ENCODE measurements around the gene OTOA.
"Not testable (repeated sequence)": the region's sequence is repeated elsewhere in the genome, so short reads cannot be mapped to it uniquely, and the experiment has no call there.

OTOA gene

DNA sequence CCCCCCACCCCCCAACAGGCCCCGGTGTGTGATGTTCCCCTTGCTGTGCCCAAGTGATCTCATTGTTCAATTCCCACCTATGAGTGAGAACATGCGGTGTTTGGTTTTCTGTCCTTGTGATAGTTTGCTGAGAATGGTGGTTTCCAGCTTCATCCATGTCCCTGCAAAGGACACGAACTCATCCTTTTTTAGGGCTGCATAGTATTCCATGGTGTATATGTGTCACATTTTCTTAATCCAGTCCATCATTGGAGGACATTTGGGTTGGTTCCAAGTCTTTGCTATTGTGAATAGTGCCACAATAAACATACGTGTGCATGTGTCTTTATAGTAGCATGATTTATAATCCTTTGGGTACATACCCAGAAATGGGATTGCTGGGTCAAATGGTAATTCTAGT is 27.2 kb downstream of the OTOA start:
- H3K27ac ChIP-seq (ENCODE audit: insufficient read depth, low read length, poor library complexity, severe bottlenecking); DNase-seq; H3K9me3 ChIP-seq (ENCODE audit: control insufficient read depth, low read length); H3K4me3 ChIP-seq (ENCODE audit: insufficient read depth, low read depth, low read length, poor library complexity, severe bottlenecking); H3K27me3 ChIP-seq (replicated peaks; ENCODE audit: control insufficient read depth, insufficient read depth, low read length, poor library complexity, severe bottlenecking); H3K36me3 ChIP-seq (ENCODE audit: control insufficient read depth, insufficient read depth, low read length); H3K4me1 ChIP-seq (ENCODE audit: control insufficient read depth, insufficient read depth, low read length, poor library complexity, severe bottlenecking): not testable (repeated sequence)

GRCh38 chr16:21694609-21695008 is 30.8 kb downstream of the OTOA start:
- no peaks in the 10 kb centered on the region for H3K36me3 ChIP-seq (ENCODE audit: control insufficient read depth, insufficient read depth, low read length)
- H3K9me3 ChIP-seq (ENCODE audit: control insufficient read depth, low read length), result no peaks in the 10 kb centered on the region
- H3K27me3 ChIP-seq (replicated peaks; ENCODE audit: control insufficient read depth, insufficient read depth, low read length, poor library complexity, severe bottlenecking), result no peaks in the 10 kb centered on the region
- no peaks in the 10 kb centered on the region for H3K4me1 ChIP-seq (ENCODE audit: control insufficient read depth, insufficient read depth, low read length, poor library complexity, severe bottlenecking)
- H3K27ac ChIP-seq (ENCODE audit: insufficient read depth, low read length, poor library complexity, severe bottlenecking), result no peak overlapping the region
- no peak overlapping the region for H3K4me3 ChIP-seq (ENCODE audit: insufficient read depth, low read depth, low read length, poor library complexity, severe bottlenecking)
- no peak for DNase-seq

- no peaks in the 10 kb centered on the region for H3K36me3 ChIP-seq (ENCODE audit: control insufficient read depth, insufficient read depth, low read length)
- no peak overlapping the region for H3K27ac ChIP-seq (ENCODE audit: insufficient read depth, low read length, poor library complexity, severe bottlenecking)
- no peaks in the 10 kb centered on the region for H3K27me3 ChIP-seq (replicated peaks; ENCODE audit: control insufficient read depth, insufficient read depth, low read length, poor library complexity, severe bottlenecking)
- no peaks in the 10 kb centered on the region for H3K4me1 ChIP-seq (ENCODE audit: control insufficient read depth, insufficient read depth, low read length, poor library complexity, severe bottlenecking)
- no peak for DNase-seq
- no peak overlapping the region for H3K4me3 ChIP-seq (ENCODE audit: insufficient read depth, low read depth, low read length, poor library complexity, severe bottlenecking)
- no peaks in the 10 kb centered on the region for H3K9me3 ChIP-seq (ENCODE audit: control insufficient read depth, low read length)
Observed at GRCh38 chr16:21697032-21697431, 33.3 kb downstream of the OTOA start.

DNA sequence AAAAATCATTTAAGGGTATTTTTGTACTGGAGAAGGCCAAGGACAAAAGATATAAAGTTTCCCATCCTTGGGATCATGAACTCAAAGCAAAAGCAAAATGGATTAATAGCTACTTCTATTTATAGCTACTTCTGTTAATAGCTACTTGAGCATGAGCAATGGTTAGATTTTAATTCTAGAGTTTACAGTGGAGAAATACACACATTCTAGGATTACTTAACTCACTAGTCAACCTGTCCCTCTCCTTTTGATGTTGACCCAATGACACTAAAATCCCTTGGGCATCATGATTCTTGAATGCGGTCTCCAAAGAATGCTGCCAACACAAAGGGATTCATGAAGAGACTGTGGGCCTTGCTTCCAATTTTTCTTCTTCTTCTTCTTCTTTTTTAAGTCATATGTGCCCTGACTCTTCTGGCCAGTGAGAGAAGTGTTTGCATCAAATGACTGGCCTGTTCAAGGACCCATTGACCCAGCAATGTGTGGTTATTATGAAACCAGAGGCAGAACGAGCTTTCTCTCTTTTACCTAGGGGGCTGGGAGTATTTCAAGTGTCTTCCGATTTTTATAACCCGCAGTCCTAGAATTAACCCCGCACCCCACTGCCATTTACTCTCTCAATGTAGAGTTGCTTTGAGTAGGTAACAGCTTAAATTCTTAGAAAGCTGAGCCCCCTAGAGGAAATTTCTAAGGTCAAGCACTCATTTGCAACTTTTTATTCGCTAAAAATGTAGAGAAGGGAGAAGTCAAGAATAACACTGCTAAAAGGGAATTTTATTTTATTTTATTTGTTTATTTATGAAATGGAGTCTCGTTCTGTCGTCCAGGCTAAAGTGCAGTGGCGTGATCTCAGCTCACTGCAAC is 34.6 kb downstream of the OTOA start:
- no peak overlapping the region for H3K4me3 ChIP-seq (ENCODE audit: insufficient read depth, low read depth, low read length, poor library complexity, severe bottlenecking)
- H3K4me1 ChIP-seq (ENCODE audit: control insufficient read depth, insufficient read depth, low read length, poor library complexity, severe bottlenecking), result no peaks in the 10 kb centered on the region
- no peaks in the 10 kb centered on the region for H3K36me3 ChIP-seq (ENCODE audit: control insufficient read depth, insufficient read depth, low read length)
- no peaks in the 10 kb centered on the region for H3K27me3 ChIP-seq (replicated peaks; ENCODE audit: control insufficient read depth, insufficient read depth, low read length, poor library complexity, severe bottlenecking)
- H3K9me3 ChIP-seq (ENCODE audit: control insufficient read depth, low read length), result no peaks in the 10 kb centered on the region
- H3K27ac ChIP-seq (ENCODE audit: insufficient read depth, low read length, poor library complexity, severe bottlenecking), result no peak overlapping the region
- no peak for DNase-seq

GRCh38 chr16:21701271-21701670 is 37.5 kb downstream of the OTOA start:
- Histone ChIP-seq H3K27me3 (replicated peaks; ENCODE audit: control insufficient read depth, insufficient read depth, low read length, poor library complexity, severe bottlenecking) (no peaks in the 10 kb centered on the region), H3K4me3 (ENCODE audit: insufficient read depth, low read depth, low read length, poor library complexity, severe bottlenecking) (no peak overlapping the region), H3K27ac (ENCODE audit: insufficient read depth, low read length, poor library complexity, severe bottlenecking) (no peak overlapping the region), H3K36me3 (ENCODE audit: control insufficient read depth, insufficient read depth, low read length) (no peaks in the 10 kb centered on the region), H3K4me1 (ENCODE audit: control insufficient read depth, insufficient read depth, low read length, poor library complexity, severe bottlenecking) (no peaks in the 10 kb centered on the region), H3K9me3 (ENCODE audit: control insufficient read depth, low read length) (no peaks in the 10 kb centered on the region)
- no peak for DNase-seq

DNA sequence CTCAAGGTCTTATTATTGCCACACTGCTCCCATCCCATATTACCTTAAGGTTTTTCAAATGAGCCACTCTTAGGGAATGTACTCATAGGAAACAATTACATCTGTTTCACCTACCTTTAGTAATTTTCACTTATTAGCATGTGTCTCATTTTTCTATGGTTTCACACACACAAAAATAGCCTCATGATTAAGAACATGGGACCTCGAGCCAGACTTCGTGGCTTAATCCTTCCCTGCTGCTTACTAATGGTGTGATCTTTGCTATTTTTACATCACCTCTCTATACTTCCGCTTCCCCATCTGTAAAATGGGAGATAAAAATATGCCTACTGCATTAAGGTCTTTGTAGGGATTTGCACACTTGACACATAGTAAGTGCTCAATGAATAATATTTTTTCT is 38.5 kb downstream of the OTOA start:
- DNase-seq, result no peak
- H3K4me1 ChIP-seq (ENCODE audit: control insufficient read depth, insufficient read depth, low read length, poor library complexity, severe bottlenecking), result no peaks in the 10 kb centered on the region
- no peaks in the 10 kb centered on the region for H3K9me3 ChIP-seq (ENCODE audit: control insufficient read depth, low read length)
- H3K4me3 ChIP-seq (ENCODE audit: insufficient read depth, low read depth, low read length, poor library complexity, severe bottlenecking), result no peak overlapping the region
- no peaks in the 10 kb centered on the region for H3K36me3 ChIP-seq (ENCODE audit: control insufficient read depth, insufficient read depth, low read length)
- H3K27ac ChIP-seq (ENCODE audit: insufficient read depth, low read length, poor library complexity, severe bottlenecking), result no peak overlapping the region
- H3K27me3 ChIP-seq (replicated peaks; ENCODE audit: control insufficient read depth, insufficient read depth, low read length, poor library complexity, severe bottlenecking), result no peaks in the 10 kb centered on the region

- H3K4me3 ChIP-seq (ENCODE audit: insufficient read depth, low read depth, low read length, poor library complexity, severe bottlenecking), result no peak overlapping the region
Observed at GRCh38 chr16:21703156-21703555, 39.4 kb downstream of the OTOA start.

GRCh38 chr16:21703589-21704174 is 39.9 kb downstream of the OTOA start:
- Histone ChIP-seq H3K9me3 (ENCODE audit: control insufficient read depth, low read length) (no peaks in the 10 kb centered on the region), H3K4me1 (ENCODE audit: control insufficient read depth, insufficient read depth, low read length, poor library complexity, severe bottlenecking) (no peaks in the 10 kb centered on the region), H3K27ac (ENCODE audit: insufficient read depth, low read length, poor library complexity, severe bottlenecking) (no peak overlapping the region), H3K27me3 (replicated peaks; ENCODE audit: control insufficient read depth, insufficient read depth, low read length, poor library complexity, severe bottlenecking) (no peaks in the 10 kb centered on the region), H3K36me3 (ENCODE audit: control insufficient read depth, insufficient read depth, low read length) (no peaks in the 10 kb centered on the region), H3K4me3 (ENCODE audit: insufficient read depth, low read depth, low read length, poor library complexity, severe bottlenecking) (no peak overlapping the region)
- DNase-seq, result no peak

More at GRCh38 chr16:21703156-21703555, 39.4 kb downstream of the OTOA start:
- Histone ChIP-seq H3K36me3 (ENCODE audit: control insufficient read depth, insufficient read depth, low read length) (no peaks in the 10 kb centered on the region), H3K4me1 (ENCODE audit: control insufficient read depth, insufficient read depth, low read length, poor library complexity, severe bottlenecking) (no peaks in the 10 kb centered on the region), H3K27me3 (replicated peaks; ENCODE audit: control insufficient read depth, insufficient read depth, low read length, poor library complexity, severe bottlenecking) (no peaks in the 10 kb centered on the region), H3K9me3 (ENCODE audit: control insufficient read depth, low read length) (no peaks in the 10 kb centered on the region), H3K27ac (ENCODE audit: insufficient read depth, low read length, poor library complexity, severe bottlenecking) (no peak overlapping the region)
- DNase-seq, result no peak

- H3K27ac ChIP-seq (ENCODE audit: insufficient read depth, low read length, poor library complexity, severe bottlenecking), result no peak overlapping the region
- no peaks in the 10 kb centered on the region for H3K36me3 ChIP-seq (ENCODE audit: control insufficient read depth, insufficient read depth, low read length)
- no peaks in the 10 kb centered on the region for H3K27me3 ChIP-seq (replicated peaks; ENCODE audit: control insufficient read depth, insufficient read depth, low read length, poor library complexity, severe bottlenecking)
- H3K9me3 ChIP-seq (ENCODE audit: control insufficient read depth, low read length), result no peaks in the 10 kb centered on the region
- DNase-seq, result no peak
- H3K4me3 ChIP-seq (ENCODE audit: insufficient read depth, low read depth, low read length, poor library complexity, severe bottlenecking), result no peak overlapping the region
- H3K4me1 ChIP-seq (ENCODE audit: control insufficient read depth, insufficient read depth, low read length, poor library complexity, severe bottlenecking), result no peaks in the 10 kb centered on the region
Observed at GRCh38 chr16:21704266-21704665, 40.5 kb downstream of the OTOA start.

DNA sequence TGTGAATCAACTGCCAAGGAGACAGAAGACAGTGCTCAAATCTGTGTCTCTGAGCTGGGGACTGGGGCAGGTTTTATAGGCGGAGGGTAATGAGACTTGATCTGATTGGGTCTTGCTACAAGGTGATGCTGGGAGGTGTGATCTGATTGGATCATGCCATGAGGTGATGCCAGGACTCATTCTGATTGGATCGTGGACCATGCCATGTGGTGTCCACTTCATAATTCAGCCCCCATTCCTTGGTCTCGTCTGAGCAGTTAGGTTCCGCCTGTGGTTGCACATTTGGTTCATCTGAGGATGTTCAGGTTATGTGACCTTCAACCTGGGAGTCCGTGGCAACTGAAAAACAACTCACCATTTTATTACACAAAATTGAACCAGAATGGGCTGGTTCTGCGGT is 41.0 kb downstream of the OTOA start:
- no peak overlapping the region for H3K27ac ChIP-seq (ENCODE audit: insufficient read depth, low read length, poor library complexity, severe bottlenecking)
- H3K27me3 ChIP-seq (replicated peaks; ENCODE audit: control insufficient read depth, insufficient read depth, low read length, poor library complexity, severe bottlenecking), result no peaks in the 10 kb centered on the region
- no peak overlapping the region for H3K4me3 ChIP-seq (ENCODE audit: insufficient read depth, low read depth, low read length, poor library complexity, severe bottlenecking)
- H3K36me3 ChIP-seq (ENCODE audit: control insufficient read depth, insufficient read depth, low read length), result no peaks in the 10 kb centered on the region
- no peaks in the 10 kb centered on the region for H3K9me3 ChIP-seq (ENCODE audit: control insufficient read depth, low read length)
- DNase-seq, result no peak
- H3K4me1 ChIP-seq (ENCODE audit: control insufficient read depth, insufficient read depth, low read length, poor library complexity, severe bottlenecking), result no peaks in the 10 kb centered on the region
